ENCODE data around the gene LAGE3.

The LAGE3 gene

DNA sequence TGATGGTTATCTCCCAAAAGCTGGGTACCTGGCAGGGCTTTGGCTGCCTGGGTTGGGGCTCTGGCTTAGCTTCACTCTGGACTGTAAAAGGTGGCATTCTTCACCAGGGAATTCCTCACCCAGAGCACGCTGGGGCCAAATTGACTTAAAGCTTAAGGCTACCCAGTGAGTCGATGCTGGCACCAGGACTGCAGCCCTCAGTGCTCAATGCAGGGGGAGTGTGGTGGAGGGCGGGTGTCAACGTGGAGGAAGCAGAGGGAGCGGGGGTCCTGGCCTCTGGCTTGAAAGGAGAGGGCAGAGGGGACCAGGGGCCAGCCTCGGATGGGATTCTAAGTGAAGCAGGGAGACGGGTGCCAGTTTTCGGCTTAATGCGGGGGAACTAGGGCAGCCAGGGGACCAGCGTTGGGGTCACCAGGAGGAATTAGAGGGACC lies 35.6 kb downstream of the LAGE3 start:
- peak overlapping the region; percentile 20 for H3K4me3 ChIP-seq (ENCODE audit: low read depth, low read length)
- DNase-seq (ENCODE audit: low read depth, low spot score) = no peak
- TF ChIP-seq CTCF (IDR thresholded peaks at IDR 0.05; ENCODE audit: low read depth, low read length) = no peak
- in situ Hi-C loops (cut with HindIII; ENCODE audit: low sequenced_read_pairs) = no loop called here

GRCh38 chrX:154441984-154442707 lies 36.9 kb downstream of the LAGE3 start:
- no peak for DNase-seq (ENCODE audit: low read depth, low spot score)
- in situ Hi-C loops (cut with HindIII; ENCODE audit: low sequenced_read_pairs) = no loop called here
- no peak overlapping the region for H3K4me3 ChIP-seq (ENCODE audit: low read depth, low read length)
- TF ChIP-seq CTCF (IDR thresholded peaks at IDR 0.05; ENCODE audit: low read depth, low read length) = no peak

DNA sequence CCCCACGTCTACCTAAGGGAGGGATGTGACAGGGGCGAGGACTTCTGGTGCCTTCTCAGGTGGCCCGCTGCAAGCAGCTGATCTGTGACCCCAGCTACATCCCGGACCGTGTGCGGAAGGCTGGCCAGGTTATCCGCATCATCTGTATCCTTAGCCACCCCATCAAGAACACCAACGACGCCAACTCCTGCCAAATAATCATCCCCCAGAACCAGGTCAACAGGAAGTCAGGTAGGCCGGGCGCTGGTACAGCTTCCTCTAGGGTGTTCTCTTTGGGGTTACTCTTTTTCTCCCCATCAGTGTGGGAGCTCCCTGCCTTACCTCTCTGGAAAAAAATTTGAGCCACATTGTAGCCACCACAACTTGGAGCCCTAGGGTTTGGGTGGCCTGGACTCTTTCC lies 37.5 kb downstream of the LAGE3 start:
- no peak for TF ChIP-seq CTCF (IDR thresholded peaks at IDR 0.05; ENCODE audit: low read depth, low read length)
- in situ Hi-C loops (cut with HindIII; ENCODE audit: low sequenced_read_pairs) = no loop called here
- H3K4me3 ChIP-seq (ENCODE audit: low read depth, low read length) = no peak overlapping the region
- no peak for DNase-seq (ENCODE audit: low read depth, low spot score)

DNA sequence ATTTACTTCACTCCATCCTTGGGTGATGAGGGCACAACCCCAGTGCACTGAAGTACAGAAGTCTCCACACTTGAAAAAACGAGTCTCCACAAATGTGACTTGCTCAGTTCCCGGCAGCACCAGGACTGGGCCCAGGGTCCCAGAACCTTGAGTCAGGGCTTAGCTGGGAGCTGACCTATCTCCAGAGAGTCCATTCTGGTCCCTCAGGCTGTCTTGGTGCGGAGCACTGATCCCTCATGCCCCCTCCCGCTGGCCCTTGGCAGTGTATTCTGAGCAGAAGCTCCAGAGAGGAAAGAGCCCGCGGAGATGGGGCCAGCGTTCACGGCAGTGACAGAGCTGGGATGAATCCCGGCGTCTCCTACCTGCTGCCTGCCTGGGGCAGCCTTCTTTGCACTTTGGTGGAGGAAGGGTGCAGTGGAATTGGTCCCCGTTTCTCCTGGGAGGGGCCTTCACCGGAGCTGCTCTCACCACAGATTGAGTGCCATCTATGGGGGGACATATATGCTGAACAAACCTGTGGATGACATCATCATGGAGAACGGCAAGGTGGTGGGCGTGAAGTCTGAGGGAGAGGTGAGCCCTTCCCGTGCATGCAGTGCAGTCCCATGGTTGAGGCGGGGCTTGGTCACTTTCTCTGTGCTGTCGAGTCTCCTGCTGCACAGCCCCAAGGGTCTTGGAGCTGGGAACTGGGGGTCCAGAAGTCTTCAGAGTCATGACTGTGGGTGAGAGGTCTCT lies 38.3 kb downstream of the LAGE3 start:
- no peak for DNase-seq (ENCODE audit: low read depth, low spot score)
- in situ Hi-C loops (cut with HindIII; ENCODE audit: low sequenced_read_pairs) = no loop called here
- H3K4me3 ChIP-seq (ENCODE audit: low read depth, low read length) = no peak overlapping the region
- TF ChIP-seq CTCF (IDR thresholded peaks at IDR 0.05; ENCODE audit: low read depth, low read length) = no peak

GRCh38 chrX:154439841-154440240 lies 39.2 kb downstream of the LAGE3 start:
- in situ Hi-C loops (cut with HindIII; ENCODE audit: low sequenced_read_pairs) = no loop called here
- TF ChIP-seq CTCF (IDR thresholded peaks at IDR 0.05; ENCODE audit: low read depth, low read length) = no peak
- H3K4me3 ChIP-seq (ENCODE audit: low read depth, low read length) = no peak overlapping the region
- DNase-seq (ENCODE audit: low read depth, low spot score) = no peak

GRCh38 chrX:154437971-154438893 lies 40.8 kb downstream of the LAGE3 start:
- H3K4me3 ChIP-seq (ENCODE audit: low read depth, low read length) = peak overlapping the region; percentile 71
- no peak for DNase-seq (ENCODE audit: low read depth, low spot score)
- in situ Hi-C loops (cut with HindIII; ENCODE audit: low sequenced_read_pairs) = no loop called here
- TF ChIP-seq CTCF (IDR thresholded peaks at IDR 0.05; ENCODE audit: low read depth, low read length) = no peak

Measured in astrocyte of the spinal cord (primary cell).